Renal cortex interstitium (tissue), 11 donors: ENCODE results near the gene PRAC2. TPM values are rescaled to one million over a fixed set of nuclear protein-coding genes. Genes with fewer than 3 reads are reported as not detected.

Source experiments
- DNase-seq, 11 donors: peaks; one replicate each; pipeline ENCODE4 v3.0.0-alpha.2; 2013; ENCODE audit warnings: low read depth in 9 of 11, low spot score in 4 of 11; ENCODE audit errors: extremely low read depth in 1 of 11
- polyA plus RNA-seq, 3 donors: library from polyadenylated mRNA; unstranded; fragments of 120-200 nt; gene quantifications; one replicate each; pipeline ENCODE4 v1.2.1, GENCODE V29; 2013; ENCODE audit not compliant: insufficient read length in 3 of 3

The PRAC2 gene
- polyA plus RNA-seq, 3 donors = not detected

DNA sequence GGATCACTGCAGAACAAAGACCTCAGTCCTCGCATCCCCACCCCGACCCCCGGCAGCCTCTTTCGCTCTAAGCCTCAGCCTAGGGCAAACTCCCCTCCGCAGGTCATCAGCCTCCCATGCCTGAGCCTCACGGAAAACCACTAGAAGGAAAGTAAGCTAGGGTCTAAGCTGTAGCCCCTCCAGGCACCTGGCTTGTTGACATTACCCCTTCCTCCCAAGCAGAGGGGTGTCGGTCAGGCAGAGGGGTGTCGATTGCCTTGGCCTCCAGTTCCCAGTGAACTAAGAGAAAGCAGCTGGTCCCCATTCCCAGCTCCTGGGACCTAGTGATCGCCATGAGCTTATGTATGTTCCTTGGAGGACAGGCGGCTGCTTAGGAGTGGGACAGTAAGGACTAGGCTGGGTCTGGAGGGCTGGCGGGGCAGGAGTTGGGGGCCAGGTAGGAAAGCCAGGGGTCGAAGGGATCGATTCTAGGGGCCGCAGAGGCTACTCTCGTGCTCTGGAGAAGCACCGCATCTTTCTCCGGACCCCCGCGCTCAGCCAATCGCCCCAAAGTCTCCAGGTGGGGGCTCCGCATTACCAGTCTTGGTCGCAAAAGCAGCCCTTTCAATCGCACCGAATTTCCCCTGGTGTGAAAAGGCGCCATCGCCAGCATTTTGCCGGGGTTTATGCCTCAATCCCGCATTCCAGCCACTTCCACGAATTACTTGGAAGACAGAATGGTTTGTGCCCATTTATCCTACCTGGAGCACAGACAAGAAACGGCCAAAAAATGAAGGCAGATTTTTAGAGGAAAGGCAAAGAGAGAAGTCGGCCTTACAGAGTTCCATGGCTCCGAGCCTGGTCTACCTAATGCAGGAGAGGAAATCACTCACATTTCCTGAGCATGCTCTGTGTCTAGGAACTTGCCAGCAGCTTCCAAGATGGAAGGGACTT, 26.9 kb downstream of the PRAC2 start:
- no peak for DNase-seq

DNA sequence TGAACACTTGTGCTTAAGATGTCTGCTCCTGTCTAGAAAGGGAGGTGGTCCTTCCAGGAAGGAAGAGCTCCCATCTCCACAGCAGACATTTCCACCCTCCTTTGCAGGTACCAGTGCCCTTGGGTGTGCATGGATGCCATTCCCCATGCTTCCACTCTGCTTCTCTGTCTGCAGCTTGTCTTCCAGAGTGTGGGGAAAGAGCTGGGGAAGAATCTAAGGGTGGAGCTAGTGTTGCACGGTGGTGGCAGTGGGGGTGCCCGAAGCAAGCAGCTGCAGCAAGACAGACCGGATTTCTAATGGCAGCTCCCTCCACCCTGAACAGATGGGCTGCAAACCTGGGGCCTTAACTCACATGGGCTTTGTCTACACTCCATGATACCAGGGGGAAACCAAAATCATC, 28.2 kb downstream of the PRAC2 start:
- no peak for DNase-seq

DNA sequence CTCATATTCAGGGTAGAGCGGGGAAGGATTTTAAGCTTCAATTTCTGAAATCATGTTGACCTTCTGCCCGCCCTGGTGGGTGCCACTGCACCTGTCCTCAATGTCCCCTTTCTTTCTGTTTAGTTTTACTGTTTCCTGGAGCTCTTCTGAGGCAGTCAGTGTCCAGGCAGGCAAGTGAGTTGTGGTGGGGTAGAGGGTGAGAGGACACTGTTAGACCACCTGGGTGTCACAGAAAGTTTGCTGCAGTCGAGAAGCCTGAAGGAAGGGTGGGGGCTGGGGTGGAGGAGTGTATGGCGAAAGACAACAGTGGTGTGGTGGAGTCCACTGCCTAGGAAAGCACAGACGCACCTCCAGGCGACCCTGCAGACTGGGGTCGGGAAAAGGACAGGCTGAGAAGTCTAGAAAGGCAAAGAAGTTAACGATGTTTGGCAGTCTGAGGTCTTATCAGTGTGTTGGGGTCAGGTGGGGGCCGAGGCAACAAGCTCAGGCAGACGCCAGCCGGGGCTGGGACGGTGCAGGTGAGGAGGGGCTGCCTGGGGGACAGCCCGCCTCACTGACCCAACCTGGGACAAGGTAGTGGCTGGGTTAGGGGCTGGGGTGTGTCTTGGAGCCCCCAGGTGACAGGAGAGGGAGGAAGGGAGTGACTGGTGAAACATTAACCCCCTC, 28.9 kb downstream of the PRAC2 start:
- no peak for DNase-seq

DNA sequence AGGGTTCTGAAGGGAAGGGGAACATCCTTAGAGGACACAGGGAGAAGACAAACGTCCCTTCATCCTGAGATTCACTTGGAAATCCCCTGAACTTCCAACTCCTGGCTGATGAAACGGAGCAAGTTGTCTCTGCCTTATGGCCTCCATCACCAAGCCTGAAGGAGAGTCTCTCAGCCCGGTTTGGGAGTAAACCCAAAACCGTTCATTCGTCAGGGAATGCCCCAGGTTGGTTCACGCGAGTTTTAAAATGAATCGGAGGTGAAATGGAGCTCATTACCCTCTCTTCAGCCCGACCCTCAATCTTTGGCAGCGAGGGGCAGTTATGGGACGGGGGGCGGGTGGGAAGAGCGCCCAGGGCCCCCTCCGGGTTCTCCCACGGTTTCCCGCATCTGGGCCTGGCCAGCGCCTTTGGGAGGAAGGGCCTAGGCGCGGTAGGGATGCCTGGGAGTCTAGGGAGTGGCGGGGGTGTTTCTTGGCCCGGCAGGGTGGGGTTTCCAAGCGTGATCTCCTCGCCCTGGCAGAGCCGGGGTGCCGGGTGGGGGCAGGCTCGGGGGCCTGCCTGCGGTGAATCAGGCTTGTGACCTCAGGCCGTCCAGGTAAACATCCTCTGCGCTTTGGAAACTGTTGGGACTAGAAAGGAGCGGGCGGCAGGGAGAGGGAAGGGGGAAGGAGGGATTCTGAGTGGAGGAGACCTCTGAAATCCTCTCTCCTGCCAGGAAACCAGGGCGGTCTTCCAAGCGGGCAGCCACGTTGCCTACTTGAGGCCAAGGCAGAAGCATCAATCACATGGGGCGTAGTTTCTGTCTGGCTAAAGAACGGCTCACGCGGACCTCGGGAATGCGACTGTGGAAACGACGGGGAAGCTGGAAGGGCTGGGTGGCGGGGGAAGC, 29.7 kb downstream of the PRAC2 start:
- DNase-seq = no peak

DNA sequence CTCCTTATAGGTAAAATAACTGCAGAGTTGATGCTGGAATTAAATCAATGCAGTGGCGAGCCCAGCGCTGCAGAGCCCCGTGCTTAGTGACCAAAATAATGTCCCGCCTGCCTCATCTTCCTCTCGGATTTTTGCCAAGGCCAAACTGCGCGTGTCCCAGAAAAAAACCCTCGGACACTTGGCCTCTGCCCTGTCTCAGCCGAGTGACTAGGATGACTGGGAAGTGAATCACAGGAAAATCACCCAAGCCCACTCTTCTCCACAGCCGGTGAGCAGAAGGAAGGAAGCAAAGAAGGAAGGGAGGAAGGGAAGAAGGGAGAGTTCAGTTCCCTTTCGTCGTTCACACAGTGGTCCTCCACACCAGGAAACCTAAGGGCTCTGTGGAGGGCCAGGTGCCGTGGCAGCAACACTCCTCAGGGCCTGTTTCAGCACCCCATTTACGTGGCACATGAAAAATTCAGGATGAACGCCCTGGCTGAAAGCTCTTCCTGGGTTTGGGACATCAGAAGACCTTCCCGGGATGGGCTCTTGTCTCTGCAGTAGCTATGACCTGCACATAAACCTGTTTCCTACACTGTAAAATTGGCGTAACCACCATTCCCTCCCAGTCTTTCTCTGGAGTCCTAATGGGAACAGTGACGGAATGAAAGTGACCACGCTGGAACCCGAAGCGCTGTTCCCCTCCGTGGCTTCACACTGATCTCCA, 31.0 kb downstream of the PRAC2 start:
- no peak for DNase-seq

DNA sequence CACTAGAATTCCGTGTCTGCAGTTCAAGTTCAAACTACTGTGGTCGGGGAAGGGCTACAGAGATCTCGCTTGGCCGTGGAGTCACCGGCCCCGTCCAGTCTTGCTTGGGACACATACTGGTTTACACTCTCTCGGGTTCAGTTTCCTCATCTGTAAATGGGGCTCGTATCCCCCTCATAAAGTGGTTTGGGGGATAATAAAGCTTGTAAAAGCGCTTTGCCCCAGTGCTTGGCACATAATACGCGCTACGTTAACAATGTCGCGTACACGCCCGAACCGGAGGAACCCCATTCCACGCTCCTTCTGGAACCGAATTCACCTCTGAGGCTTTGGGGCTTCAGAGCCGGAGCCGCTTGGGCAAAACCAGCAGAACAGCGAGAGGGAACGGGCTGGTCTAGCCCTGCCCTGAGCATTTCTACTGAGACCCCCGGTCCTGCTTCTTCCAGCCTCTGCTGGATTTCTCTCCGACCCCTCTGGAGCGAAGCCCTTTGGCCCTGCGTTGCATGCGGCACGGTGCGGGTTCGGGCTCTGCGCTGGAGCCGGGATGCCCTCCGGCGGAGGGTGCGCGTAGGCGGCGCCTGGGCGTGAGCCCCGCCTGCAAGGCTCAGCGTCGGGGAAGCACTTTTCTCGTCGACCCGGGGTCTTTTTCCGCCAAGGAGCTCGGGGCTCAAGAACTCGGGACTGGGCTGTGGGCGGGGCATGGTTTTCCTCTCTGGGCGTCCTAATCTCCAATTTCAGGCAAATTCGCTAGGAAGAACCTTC, 31.7 kb downstream of the PRAC2 start:
- DNase-seq = no peak

DNA sequence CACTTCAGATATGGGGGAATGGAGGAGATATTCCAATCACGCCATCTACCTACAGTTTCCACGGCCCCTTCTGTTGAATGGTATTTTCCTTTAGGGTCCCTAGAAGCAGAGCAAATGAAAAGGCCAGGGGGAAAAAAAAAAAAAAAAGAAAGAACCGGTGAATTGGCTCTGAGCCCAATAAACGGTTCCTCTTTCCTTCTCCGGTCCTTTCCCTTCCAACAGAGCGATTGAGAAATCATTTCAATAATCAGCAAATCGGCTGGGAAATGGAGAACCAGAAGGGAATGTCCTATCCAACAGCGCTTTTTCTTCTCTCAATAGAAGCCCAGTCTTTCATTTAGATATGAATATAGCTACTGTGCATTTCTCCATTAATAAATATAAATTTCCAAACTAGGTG, 32.4 kb downstream of the PRAC2 start:
- no peak for DNase-seq

DNA sequence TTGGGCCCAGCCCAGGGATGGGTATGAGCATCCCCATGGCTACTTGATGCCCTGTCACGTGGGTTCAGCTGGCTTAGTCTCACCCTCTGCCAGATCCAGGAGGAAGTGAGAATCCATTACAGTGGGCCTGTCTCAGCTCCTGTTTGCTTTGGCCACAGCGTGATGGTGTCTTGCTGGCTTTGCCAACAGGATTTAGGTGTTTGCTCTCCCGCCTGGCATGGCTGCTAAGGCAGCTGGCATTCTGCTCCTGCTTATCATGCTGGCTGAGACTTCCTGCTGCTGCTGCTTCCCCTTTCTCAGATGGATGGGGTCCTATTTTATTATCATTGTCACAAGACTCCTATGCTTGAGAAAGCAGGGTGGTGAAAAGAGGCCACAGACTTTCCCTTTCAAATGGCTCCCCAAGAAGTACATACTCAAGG, 33.9 kb downstream of the PRAC2 start:
- no peak for DNase-seq

DNA sequence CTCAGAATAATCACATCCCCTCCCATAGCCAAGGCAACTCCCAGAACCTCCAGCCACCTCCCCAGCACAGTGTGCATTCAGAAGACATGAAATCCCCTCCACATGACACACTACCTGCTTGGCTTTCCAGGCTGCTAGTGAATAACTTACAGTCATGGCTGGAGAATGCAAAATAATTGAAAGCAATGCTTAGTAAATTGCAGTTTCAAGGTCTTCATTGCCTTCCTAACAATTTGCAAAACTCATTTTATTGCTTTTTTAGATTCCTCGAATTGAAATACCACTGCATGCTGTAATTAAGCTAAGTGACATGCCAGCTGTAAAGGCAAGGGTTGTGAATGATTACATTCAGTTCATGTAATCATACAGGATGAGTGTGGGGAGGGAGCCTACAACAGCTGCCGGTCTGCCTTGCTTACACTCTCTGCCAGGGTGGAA, 34.6 kb downstream of the PRAC2 start:
- no peak for DNase-seq

DNA sequence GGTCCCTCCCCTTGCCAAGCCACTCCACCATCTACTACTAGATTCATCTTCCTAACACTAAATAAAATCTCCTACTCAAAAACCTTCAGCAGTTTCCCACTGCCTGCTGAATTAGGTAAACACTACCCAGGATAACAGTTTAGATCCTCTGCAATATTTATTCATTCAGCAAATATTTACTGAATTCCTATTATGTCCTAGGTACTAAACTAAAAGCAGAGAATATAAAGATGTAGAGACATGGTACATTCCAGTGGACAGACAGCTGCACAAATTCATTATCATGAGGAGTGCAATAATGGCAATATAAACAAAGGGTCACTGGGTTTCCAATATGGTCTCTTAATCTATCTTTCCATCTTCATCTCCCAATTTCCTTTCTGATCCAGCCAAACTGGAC, 36.3 kb downstream of the PRAC2 start:
- no peak for DNase-seq

DNA sequence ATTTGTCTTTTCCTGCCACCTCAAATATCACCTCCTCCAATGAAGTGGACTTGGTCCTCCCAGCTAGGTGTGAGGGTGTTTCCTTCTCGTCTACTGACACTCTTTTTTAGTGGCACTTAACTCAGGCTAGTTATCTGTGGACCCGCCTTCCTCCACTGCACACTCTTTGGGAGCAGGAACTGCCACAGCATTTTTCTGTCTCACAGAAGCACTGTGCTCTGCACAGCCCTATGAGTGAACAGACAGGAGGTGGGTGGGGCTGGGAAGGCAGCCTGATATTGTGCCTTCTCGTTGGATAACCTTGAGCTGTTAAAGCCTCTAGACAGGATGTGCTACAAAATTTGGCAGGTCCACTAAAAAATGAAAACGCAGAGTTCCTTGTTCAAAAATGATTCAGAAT, 37.4 kb downstream of the PRAC2 start:
- DNase-seq = no peak

DNA sequence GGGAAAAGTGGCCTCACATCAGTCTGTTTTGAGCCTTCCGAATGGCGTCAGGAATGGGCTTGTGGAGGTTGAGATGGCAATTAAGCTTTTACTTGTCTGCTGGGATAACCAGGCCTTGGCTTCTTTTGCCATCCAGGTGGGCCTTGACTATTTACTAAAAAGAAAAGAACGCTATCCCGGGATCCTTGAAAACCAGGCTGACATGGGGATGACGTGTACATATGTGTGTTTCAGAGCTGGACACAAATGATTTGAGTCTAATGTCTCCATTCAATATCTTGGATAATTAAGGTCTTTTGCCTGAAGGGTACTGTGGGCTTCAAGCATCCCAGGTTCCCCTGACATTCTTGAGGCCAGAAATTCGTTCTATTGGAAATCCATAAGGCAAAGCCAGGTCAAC, 38.1 kb downstream of the PRAC2 start:
- DNase-seq = no peak

DNA sequence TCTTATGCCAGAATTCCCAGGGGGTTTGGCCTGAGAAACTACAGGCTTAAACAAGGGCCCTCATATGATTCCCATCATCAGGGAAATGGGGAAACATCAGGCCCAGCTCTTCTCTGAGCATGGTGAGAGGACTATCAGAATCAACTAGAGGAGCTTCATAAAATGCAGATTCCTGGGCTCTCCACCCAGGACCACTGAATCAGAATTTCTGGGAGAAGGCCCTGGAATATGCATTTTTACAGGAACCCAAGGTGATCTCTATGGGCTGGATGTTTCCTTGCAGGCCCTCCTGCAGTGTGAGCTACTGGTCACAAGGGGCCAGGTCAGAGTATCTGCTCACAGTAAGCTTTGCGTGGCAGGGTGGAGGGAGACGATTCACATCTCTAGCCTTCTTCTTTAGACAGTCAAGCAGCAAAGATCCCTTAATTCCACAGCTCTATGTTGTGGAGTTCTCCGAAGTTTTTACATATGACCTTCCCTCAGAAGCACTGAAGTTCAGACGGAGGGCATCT, 44.3 kb downstream of the PRAC2 start:
- no peak for DNase-seq

DNA sequence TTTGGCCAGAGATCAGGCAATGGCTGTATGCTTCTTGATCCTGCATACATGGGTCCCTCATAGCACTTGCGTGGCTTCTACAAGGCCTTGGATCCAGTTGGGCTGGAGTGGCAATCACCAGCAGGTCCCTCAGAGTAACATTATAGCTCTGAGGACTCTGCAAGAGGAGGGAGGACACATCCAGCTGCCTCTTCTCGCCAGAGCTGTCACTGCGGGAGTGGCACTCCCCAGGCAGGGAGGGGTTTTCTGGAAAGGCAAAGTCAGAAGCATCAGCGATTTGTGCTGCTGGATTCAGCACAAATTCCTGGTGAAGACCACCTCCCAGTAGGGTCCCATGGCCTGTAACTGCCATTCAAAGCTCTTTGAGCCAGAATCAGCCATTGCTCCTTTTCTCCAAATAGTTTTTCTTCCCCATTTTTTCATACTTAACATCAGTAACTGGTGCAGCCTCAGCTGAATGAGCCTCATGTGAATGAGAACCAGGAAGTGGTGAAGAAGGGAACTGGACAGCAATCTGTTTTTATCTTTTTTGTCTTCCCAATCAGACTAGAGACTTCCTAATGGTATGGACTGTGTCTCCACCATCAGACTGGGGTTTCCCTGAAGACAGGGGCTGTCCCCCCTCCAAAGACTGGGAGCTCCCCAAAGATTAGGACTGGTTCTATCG, 46.2 kb downstream of the PRAC2 start:
- no peak for DNase-seq

DNA sequence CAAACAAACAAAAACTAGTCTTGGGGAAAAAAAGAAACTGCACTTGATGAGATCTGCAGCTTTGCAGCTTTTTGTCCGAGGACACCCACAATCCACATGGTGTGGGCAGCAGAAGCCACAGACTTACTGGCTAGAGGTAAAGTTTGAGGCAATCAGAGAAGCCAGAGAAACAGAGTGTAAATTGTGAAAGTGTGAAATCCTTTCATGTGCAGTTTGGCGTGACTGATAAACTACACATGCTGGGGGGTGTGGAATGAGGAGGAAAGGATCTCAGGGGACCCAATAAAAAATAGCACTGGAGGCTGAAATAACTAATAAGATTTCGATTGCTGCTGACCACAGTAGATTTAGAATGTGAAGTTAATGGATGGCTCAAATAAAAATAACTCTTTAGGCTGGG, 48.0 kb downstream of the PRAC2 start:
- no peak for DNase-seq

DNA sequence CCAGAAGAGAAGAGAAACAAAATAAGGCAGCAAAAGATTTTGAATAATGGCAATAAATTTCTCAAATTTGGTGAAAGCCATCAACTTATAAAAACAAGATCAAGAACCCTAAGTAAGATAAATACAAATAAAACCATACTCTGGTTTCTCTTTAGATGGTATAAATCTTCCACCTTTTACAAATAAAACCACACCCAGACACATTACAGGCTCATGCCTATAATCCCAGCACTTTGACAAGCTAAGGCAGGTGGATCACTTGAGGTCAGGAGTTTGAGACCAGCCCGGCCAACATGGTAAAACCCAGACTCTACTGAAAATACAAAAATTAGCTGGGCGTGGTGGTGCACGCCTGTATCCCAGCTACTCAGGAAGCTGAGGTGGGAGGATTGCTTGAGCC, 50.3 kb downstream of the PRAC2 start:
- no peak for DNase-seq
